Measurements from ENCODE around the gene ZNF606. TPM values are rescaled to one million over a fixed set of nuclear protein-coding genes. Genes with fewer than 3 reads are reported as not detected.
"Not testable (repeated sequence)": the region's sequence is repeated elsewhere in the genome, so short reads cannot be mapped to it uniquely, and the experiment has no call there.

The ZNF606 gene
- total RNA-seq, 2 experiments from 2014 or later = 13.6 to 14.4 TPM

GRCh38 chr19:58009301-58009665, 6.7 kb upstream of the ZNF606 start:
- H3K9me3 Mint-ChIP-seq (ENCODE audit: insufficient read depth) = peaks cover 56% of the 10 kb centered on the region
- peak overlapping the region; percentile 75 for H3K4me3 Mint-ChIP-seq
- ATAC-seq (no peak), DNase-seq (no peak)
- ChIA-PET CTCF (no interaction called here), POLR2A (interaction anchor here (0.7 kb wide), 1 partner anchor 65 kb away, joined by 3 read pairs; no protein-coding TSS in a partner anchor)
- H3K36me3 Mint-ChIP-seq (ENCODE audit: low read depth) = peaks cover 47% of the 10 kb centered on the region
- no peaks in the 10 kb centered on the region for H3K27me3 Mint-ChIP-seq (ENCODE audit: low read depth)
- H3K4me1 Mint-ChIP-seq (ENCODE audit: low read depth) = peaks cover 13% of the 10 kb centered on the region
- no peak overlapping the region for H3K27ac Mint-ChIP-seq

- CTCF ChIA-PET; DNase-seq; ATAC-seq; H3K27me3 Mint-ChIP-seq (ENCODE audit: low read depth); H3K27ac Mint-ChIP-seq: not testable (repeated sequence)
- POLR2A ChIA-PET = interaction anchor here (0.7 kb wide), 1 partner anchor 66 kb away, joined by 3 read pairs; no protein-coding TSS in a partner anchor
- H3K4me3 Mint-ChIP-seq = peak overlapping the region; percentile 75
- H3K36me3 Mint-ChIP-seq (ENCODE audit: low read depth) = peaks cover 51% of the 10 kb centered on the region
- peaks cover 58% of the 10 kb centered on the region for H3K9me3 Mint-ChIP-seq (ENCODE audit: insufficient read depth)
- H3K4me1 Mint-ChIP-seq (ENCODE audit: low read depth) = peaks cover 16% of the 10 kb centered on the region
Measured at GRCh38 chr19:58008877-58009276, 6.3 kb upstream of the ZNF606 start.

GRCh38 chr19:58007285-58007684, 4.7 kb upstream of the ZNF606 start:
- Mint-ChIP-seq H3K4me3 (no peak overlapping the region), H3K4me1 (ENCODE audit: low read depth) (peaks cover 27% of the 10 kb centered on the region), H3K27ac (no peak overlapping the region), H3K9me3 (ENCODE audit: insufficient read depth) (peaks cover 46% of the 10 kb centered on the region), H3K36me3 (ENCODE audit: low read depth) (peaks cover 61% of the 10 kb centered on the region), H3K27me3 (ENCODE audit: low read depth) (no peaks in the 10 kb centered on the region)
- no peak for ATAC-seq
- DNase-seq = no peak
- CTCF ChIA-PET = no interaction called here
- POLR2A ChIA-PET = no interaction called here

- Mint-ChIP-seq H3K27ac (peak overlapping the region; percentile 87), H3K4me3 (peak overlapping the region; percentile 81), H3K9me3 (ENCODE audit: insufficient read depth) (peaks cover 62% of the 10 kb centered on the region), H3K27me3 (ENCODE audit: low read depth) (no peaks in the 10 kb centered on the region), H3K4me1 (ENCODE audit: low read depth) (peaks cover 30% of the 10 kb centered on the region), H3K36me3 (ENCODE audit: low read depth) (peaks cover 88% of the 10 kb centered on the region)
- ChIA-PET CTCF (interaction anchor here (0.6 to 1.6 kb wide), 5 partner anchors 152 to 988 kb away, joined by 3 to 5 read pairs (median 3); partner anchors contain the start of gene ZNF551), POLR2A (interaction anchor here (0.8 to 1.9 kb wide), 7 partner anchors 56 to 371 kb away, joined by 3 to 11 read pairs (median 4); partner anchors contain the start of genes ZNF135, ZNF211, ZNF274 and ZNF329)
- DNase-seq (no peak), ATAC-seq (no peak)
Measured at GRCh38 chr19:58003174-58003828, 681 bp upstream of the ZNF606 start.

GRCh38 chr19:58001895-58002369, 688 bp downstream of the ZNF606 start:
- Mint-ChIP-seq H3K4me1 (ENCODE audit: low read depth) (peaks cover 30% of the 10 kb centered on the region), H3K27me3 (ENCODE audit: low read depth) (no peaks in the 10 kb centered on the region), H3K36me3 (ENCODE audit: low read depth) (peaks cover 91% of the 10 kb centered on the region), H3K4me3 (peak overlapping the region; percentile 81), H3K27ac (peak overlapping the region; percentile 87), H3K9me3 (ENCODE audit: insufficient read depth) (peaks cover 66% of the 10 kb centered on the region)
- POLR2A ChIA-PET = interaction anchor here (0.7 to 1.9 kb wide), 8 partner anchors 14 to 566 kb away, joined by 3 to 11 read pairs (median 3); partner anchors contain the start of genes ZNF274, ZNF329, ZNF671 and ZNF776
- CTCF ChIA-PET = interaction anchor here (1.6 kb wide), 1 partner anchor 324 kb away, joined by 3 read pairs; no protein-coding TSS in a partner anchor
- ATAC-seq (peak; percentile 30), DNase-seq (peak; percentile 52)

- H3K4me3 Mint-ChIP-seq = no peak overlapping the region
Measured at GRCh38 chr19:58000677-58001076, 1.9 kb downstream of the ZNF606 start.

GRCh38 chr19:57992841-57993240, 9.8 kb downstream of the ZNF606 start:
- H3K27ac Mint-ChIP-seq = no peak overlapping the region
- H3K27me3 Mint-ChIP-seq (ENCODE audit: low read depth) = no peaks in the 10 kb centered on the region
- H3K9me3 Mint-ChIP-seq (ENCODE audit: insufficient read depth) = peaks cover 51% of the 10 kb centered on the region
- H3K4me1 Mint-ChIP-seq (ENCODE audit: low read depth) = no peaks in the 10 kb centered on the region
- ATAC-seq (no peak), DNase-seq (no peak)
- no peak overlapping the region for H3K4me3 Mint-ChIP-seq
- peaks cover 71% of the 10 kb centered on the region for H3K36me3 Mint-ChIP-seq (ENCODE audit: low read depth)
- POLR2A ChIA-PET = no interaction called here
- CTCF ChIA-PET = no interaction called here

More at GRCh38 chr19:58000677-58001076, 1.9 kb downstream of the ZNF606 start:
- H3K27ac Mint-ChIP-seq = no peak overlapping the region
- peaks cover 30% of the 10 kb centered on the region for H3K4me1 Mint-ChIP-seq (ENCODE audit: low read depth)
- POLR2A ChIA-PET = no interaction called here
- DNase-seq = no peak
- no peak for ATAC-seq
- H3K27me3 Mint-ChIP-seq (ENCODE audit: low read depth) = no peaks in the 10 kb centered on the region
- H3K36me3 Mint-ChIP-seq (ENCODE audit: low read depth) = peaks cover 92% of the 10 kb centered on the region
- peaks cover 57% of the 10 kb centered on the region for H3K9me3 Mint-ChIP-seq (ENCODE audit: insufficient read depth)
- CTCF ChIA-PET = interaction anchor here (1.0 kb wide), 1 partner anchor 319 kb away, joined by 3 read pairs; the partner anchor contains the start of gene ZNF551

- no peak overlapping the region for H3K27ac Mint-ChIP-seq
- H3K9me3 Mint-ChIP-seq (ENCODE audit: insufficient read depth) = peaks cover 83% of the 10 kb centered on the region
- CTCF ChIA-PET = no interaction called here
- no peaks in the 10 kb centered on the region for H3K27me3 Mint-ChIP-seq (ENCODE audit: low read depth)
- ATAC-seq = no peak
- H3K36me3 Mint-ChIP-seq (ENCODE audit: low read depth) = peaks cover 76% of the 10 kb centered on the region
- no peak overlapping the region for H3K4me3 Mint-ChIP-seq
- no peak for DNase-seq
- H3K4me1 Mint-ChIP-seq (ENCODE audit: low read depth) = no peaks in the 10 kb centered on the region
- POLR2A ChIA-PET = no interaction called here
Measured at GRCh38 chr19:57978586-57979289, 23.9 kb downstream of the ZNF606 start.

GRCh38 chr19:57974434-57974833, 28.2 kb downstream of the ZNF606 start, which contains the start of gene C19orf18:
Gene C19orf18, minus strand, starts transcription at chr19:57974534. Its CDS starts 102 bp downstream, at chr19:57974432.
- Mint-ChIP-seq H3K27me3 (ENCODE audit: low read depth) (no peaks in the 10 kb centered on the region), H3K36me3 (ENCODE audit: low read depth) (peaks cover 43% of the 10 kb centered on the region), H3K27ac (no peak within 1 kb of the TSS), H3K9me3 (ENCODE audit: insufficient read depth) (peaks cover 69% of the 10 kb centered on the region), H3K4me1 (ENCODE audit: low read depth) (no peaks in the 10 kb centered on the region), H3K4me3 (no peak within 1 kb of the TSS)
- CTCF ChIA-PET = no interaction called here
- POLR2A ChIA-PET = no interaction called here
- no peak for DNase-seq
- ATAC-seq = no peak

GRCh38 chr19:57964761-57965160, 37.9 kb downstream of the ZNF606 start:
- Mint-ChIP-seq H3K9me3 (ENCODE audit: insufficient read depth) (peaks cover 38% of the 10 kb centered on the region), H3K27me3 (ENCODE audit: low read depth) (no peaks in the 10 kb centered on the region), H3K4me3 (no peak overlapping the region), H3K4me1 (ENCODE audit: low read depth) (no peaks in the 10 kb centered on the region), H3K36me3 (ENCODE audit: low read depth) (peaks cover 10% of the 10 kb centered on the region), H3K27ac (no peak overlapping the region)
- ChIA-PET POLR2A (no interaction called here), CTCF (no interaction called here)
- no peak for ATAC-seq
- DNase-seq = no peak

- no peaks in the 10 kb centered on the region for H3K4me1 Mint-ChIP-seq (ENCODE audit: low read depth)
- H3K9me3 Mint-ChIP-seq (ENCODE audit: insufficient read depth) = peaks cover 39% of the 10 kb centered on the region
- no peaks in the 10 kb centered on the region for H3K27me3 Mint-ChIP-seq (ENCODE audit: low read depth)
- CTCF ChIA-PET = no interaction called here
- no peak for ATAC-seq
- peaks cover 5% of the 10 kb centered on the region for H3K36me3 Mint-ChIP-seq (ENCODE audit: low read depth)
- no peak overlapping the region for H3K27ac Mint-ChIP-seq
- POLR2A ChIA-PET = no interaction called here
- H3K4me3 Mint-ChIP-seq = no peak overlapping the region
- no peak for DNase-seq
Measured at GRCh38 chr19:57961785-57962184, 40.8 kb downstream of the ZNF606 start.

- Mint-ChIP-seq H3K27me3 (ENCODE audit: low read depth) (no peaks in the 10 kb centered on the region), H3K4me1 (ENCODE audit: low read depth) (no peaks in the 10 kb centered on the region), H3K4me3 (no peak overlapping the region), H3K36me3 (ENCODE audit: low read depth) (peaks cover 2% of the 10 kb centered on the region), H3K9me3 (ENCODE audit: insufficient read depth) (peaks cover 27% of the 10 kb centered on the region), H3K27ac (no peak overlapping the region)
- ATAC-seq (no peak), DNase-seq (no peak)
- ChIA-PET CTCF (no interaction called here), POLR2A (no interaction called here)
Measured at GRCh38 chr19:57954996-57955395, 47.6 kb downstream of the ZNF606 start.

All from activated CD8-positive, alpha-beta T cell treated with anti-CD3 and anti-CD28 coated beads, Interleukin-2, amount 10 ng/mL, durations not matched to agents 7 days and 5 days (primary cell).